ENCODE measurements around the gene HCFC2. TPM values are rescaled to one million over a fixed set of nuclear protein-coding genes. Genes with fewer than 3 reads are reported as not detected.
"Not testable (repeated sequence)": the region's sequence is repeated elsewhere in the genome, so short reads cannot be mapped to it uniquely, and the experiment has no call there.

HCFC2 gene
- total RNA-seq = 10 to 100 TPM; 13.3 to 46.4 (median 20.2) TPM

DNA sequence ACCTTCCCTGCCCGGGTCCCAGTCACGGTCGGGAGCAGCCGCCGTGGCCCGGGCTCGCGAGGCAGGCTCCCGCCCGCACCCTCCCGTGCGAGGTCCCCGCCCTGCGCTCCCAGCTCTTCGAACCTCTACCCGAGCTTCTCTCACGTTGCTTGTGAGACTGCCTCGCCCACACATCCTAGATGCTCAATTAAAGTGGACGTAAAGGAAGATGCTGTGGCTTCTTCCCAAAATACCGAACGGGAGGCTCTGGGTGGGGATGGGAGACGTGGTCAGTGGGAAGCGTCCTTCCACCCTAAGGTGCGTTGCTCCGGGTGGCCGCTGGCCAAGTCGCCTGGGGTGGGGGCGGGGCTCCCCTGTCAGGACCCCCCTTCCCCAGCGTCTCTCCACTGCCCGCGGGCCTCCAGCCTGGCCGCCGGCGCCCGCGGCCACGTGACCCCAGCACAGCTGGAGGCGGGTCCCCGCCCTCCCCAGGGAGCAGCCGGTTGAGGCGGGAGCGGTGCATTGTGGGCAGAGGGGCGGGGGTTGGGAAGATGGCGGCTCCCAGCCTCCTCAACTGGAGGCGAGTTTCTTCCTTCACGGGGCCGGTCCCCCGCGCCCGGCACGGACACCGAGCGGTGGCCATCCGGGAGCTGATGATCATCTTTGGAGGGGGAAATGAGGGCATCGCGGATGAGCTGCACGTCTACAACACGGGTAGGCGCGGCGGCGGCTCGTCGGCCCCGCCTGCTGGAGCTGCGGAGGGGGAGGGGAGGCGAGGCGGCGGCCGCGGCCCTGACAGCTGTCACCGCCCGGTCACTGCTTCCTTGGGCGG is at the start of gene HCFC2:
HCFC2 (plus strand) TSS at position 501 of the 811 bp plus-strand sequence; CDS start at position 531, 30 bp downstream.
- H3K27ac ChIP-seq = peak within 1 kb of the TSS; percentile 88 to 92 (median 91)
- H3K4me1 ChIP-seq = peaks cover 10 to 29% (median 18%) of the 10 kb centered on the region in 4 donors
- DNase-seq = peak; percentile 93
- WGBS, 2 donors (ENCODE audit: low coverage in 1 of 2) = 0% methylated on average over 50 of the region's 74 CpGs; no CpG with 5 or more reads in 1 of the 2 donors
- no peaks in the 10 kb centered on the region for H3K9me3 ChIP-seq
- H3K36me3 ChIP-seq = peaks cover 0 to 10% (median 0%) of the 10 kb centered on the region in 4 donors
- H3K4me3 ChIP-seq = peak within 1 kb of the TSS; percentile 65 to 94 (median 78)
- in situ Hi-C loops (cut with MboI; ENCODE audit: low pct_ligation_motif_present in 1 of 4, low pct_unique_long_range_greater_than_20kb in 1 of 4, low sequenced_read_pairs in 3 of 4) (no loop called here), intact Hi-C loops (cut with DNase I; ENCODE audit: low total_unique reads) (no loop called here)
- H3K27me3 ChIP-seq = no peaks in the 10 kb centered on the region
- TF ChIP-seq, protein P1, sequence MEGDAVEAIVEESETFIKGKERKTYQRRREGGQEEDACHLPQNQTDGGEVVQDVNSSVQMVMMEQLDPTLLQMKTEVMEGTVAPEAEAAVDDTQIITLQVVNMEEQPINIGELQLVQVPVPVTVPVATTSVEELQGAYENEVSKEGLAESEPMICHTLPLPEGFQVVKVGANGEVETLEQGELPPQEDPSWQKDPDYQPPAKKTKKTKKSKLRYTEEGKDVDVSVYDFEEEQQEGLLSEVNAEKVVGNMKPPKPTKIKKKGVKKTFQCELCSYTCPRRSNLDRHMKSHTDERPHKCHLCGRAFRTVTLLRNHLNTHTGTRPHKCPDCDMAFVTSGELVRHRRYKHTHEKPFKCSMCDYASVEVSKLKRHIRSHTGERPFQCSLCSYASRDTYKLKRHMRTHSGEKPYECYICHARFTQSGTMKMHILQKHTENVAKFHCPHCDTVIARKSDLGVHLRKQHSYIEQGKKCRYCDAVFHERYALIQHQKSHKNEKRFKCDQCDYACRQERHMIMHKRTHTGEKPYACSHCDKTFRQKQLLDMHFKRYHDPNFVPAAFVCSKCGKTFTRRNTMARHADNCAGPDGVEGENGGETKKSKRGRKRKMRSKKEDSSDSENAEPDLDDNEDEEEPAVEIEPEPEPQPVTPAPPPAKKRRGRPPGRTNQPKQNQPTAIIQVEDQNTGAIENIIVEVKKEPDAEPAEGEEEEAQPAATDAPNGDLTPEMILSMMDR (IDR thresholded peaks at IDR 0.05) = no peak
- TF ChIP-seq EP300 (IDR thresholded peaks at IDR 0.05; ENCODE audit: low read depth) (no peak), POLR2A (IDR thresholded peaks at IDR 0.05) (peak; percentile 62), POLR2AphosphoS5 (IDR thresholded peaks at IDR 0.05) (peak; percentile 78 to 88 (median 84))

DNA sequence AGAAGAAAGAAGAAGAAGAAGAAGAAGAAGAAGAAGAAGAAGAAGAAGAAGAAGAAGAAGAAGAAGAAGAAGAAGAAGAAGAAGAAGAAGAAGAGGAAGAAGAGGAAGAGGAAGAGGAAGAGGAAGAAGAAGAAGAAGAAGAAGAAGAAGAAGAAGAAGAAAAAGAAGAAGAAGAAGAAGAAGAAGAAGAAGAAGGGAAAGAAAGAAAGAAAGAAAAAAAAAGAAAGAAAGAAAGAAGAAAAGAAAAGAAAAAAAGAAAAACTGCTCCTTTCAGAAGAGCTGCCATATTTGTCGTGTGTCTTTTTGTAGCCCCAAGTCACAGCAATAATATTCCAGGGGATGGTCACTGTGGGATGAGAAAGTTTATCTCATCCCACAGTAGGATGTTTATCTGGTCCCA is 42.5 kb upstream of the HCFC2 start:
- WGBS, 2 donors (ENCODE audit: low coverage in 1 of 2) = 78 to 80% methylated on average over 1 of the region's 1 CpG
- H3K27me3 ChIP-seq; H3K27ac ChIP-seq; H3K36me3 ChIP-seq; H3K4me3 ChIP-seq; intact Hi-C loops (cut with DNase I; ENCODE audit: low total_unique reads); in situ Hi-C loops (cut with MboI; ENCODE audit: low pct_ligation_motif_present in 1 of 4, low pct_unique_long_range_greater_than_20kb in 1 of 4, low sequenced_read_pairs in 3 of 4); H3K4me1 ChIP-seq; DNase-seq; H3K9me3 ChIP-seq: not testable (repeated sequence)

DNA sequence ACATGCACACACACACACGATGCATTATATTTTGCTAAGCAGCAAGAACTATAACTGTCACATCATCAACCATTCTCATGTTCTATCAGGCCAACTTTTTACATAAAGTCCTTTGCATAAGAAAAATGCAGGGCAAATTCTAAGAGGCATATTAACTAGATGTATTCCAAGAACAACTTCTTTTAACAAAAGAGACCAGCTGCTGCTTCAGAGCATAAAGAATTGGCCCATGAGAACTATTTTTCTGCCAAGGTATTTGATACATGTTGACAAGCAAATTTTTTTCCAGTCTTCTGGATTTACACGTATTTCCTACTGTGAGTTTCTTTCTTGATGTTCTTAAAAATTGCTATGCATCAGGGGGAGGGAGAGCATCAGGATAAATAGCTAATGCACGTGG is 41.5 kb upstream of the HCFC2 start:
- intact Hi-C loops (cut with DNase I; ENCODE audit: low total_unique reads) = no loop called here
- Histone ChIP-seq H3K4me3 (no peak overlapping the region), H3K9me3 (no peaks in the 10 kb centered on the region), H3K27me3 (no peaks in the 10 kb centered on the region), H3K36me3 (no peaks in the 10 kb centered on the region), H3K4me1 (no peaks in the 10 kb centered on the region), H3K27ac (no peak overlapping the region)
- no peak for TF ChIP-seq EP300 (IDR thresholded peaks at IDR 0.05; ENCODE audit: low read depth)
- no peak for TF ChIP-seq POLR2AphosphoS5 (IDR thresholded peaks at IDR 0.05)
- no peak for TF ChIP-seq POLR2A (IDR thresholded peaks at IDR 0.05)
- TF ChIP-seq, protein P1 (IDR thresholded peaks at IDR 0.05) = no peak
- in situ Hi-C loops (cut with MboI; ENCODE audit: low pct_ligation_motif_present in 1 of 4, low pct_unique_long_range_greater_than_20kb in 1 of 4, low sequenced_read_pairs in 3 of 4) = no loop called here
- WGBS, 2 donors (ENCODE audit: low coverage in 1 of 2) = 60 to 61% methylated on average over 3 of the region's 3 CpGs
- DNase-seq = no peak

DNA sequence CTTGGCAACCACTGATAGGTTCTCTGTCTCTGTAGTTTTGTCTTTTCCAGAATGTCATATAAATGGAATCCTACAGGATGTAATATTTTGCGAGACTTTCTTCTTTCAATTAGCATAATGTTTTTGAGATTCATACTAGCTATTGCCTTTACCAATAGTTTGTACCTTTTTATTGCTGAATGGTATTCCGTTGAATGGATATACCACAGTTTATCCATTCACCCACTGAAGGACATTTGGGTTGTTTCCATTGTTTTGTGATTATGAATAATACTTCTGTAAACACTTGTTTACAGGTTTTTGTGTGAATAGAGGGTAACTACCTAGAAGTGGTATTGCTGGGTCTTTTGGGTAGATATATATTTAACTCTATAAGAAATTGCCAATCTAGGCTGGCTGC is 40.6 kb upstream of the HCFC2 start:
- no peaks in the 10 kb centered on the region for H3K9me3 ChIP-seq
- no peak overlapping the region for H3K27ac ChIP-seq
- H3K36me3 ChIP-seq = no peaks in the 10 kb centered on the region
- in situ Hi-C loops (cut with MboI; ENCODE audit: low pct_ligation_motif_present in 1 of 4, low pct_unique_long_range_greater_than_20kb in 1 of 4, low sequenced_read_pairs in 3 of 4) (no loop called here), intact Hi-C loops (cut with DNase I; ENCODE audit: low total_unique reads) (no loop called here)
- no peaks in the 10 kb centered on the region for H3K4me1 ChIP-seq
- no peak overlapping the region for H3K4me3 ChIP-seq
- no peaks in the 10 kb centered on the region for H3K27me3 ChIP-seq
- no peak for DNase-seq
- TF ChIP-seq POLR2AphosphoS5 (IDR thresholded peaks at IDR 0.05) = no peak
- TF ChIP-seq, protein P1 (IDR thresholded peaks at IDR 0.05) = no peak
- TF ChIP-seq POLR2A (IDR thresholded peaks at IDR 0.05) = no peak
- TF ChIP-seq EP300 (IDR thresholded peaks at IDR 0.05; ENCODE audit: low read depth) = no peak
- 66 to 94% methylated on average over 2 of the region's 2 CpGs for WGBS, 2 donors (ENCODE audit: low coverage in 1 of 2)
